KMS-11 (cell line): ENCODE data around the gene CMSS1.
A peak's percentile ranks its signal among the peaks of the same experiment; 100 is the strongest.

Experiments used
- H2AFZ ChIP-seq: fragments of 200-600 bp; sonication (generic); 2 replicates; pipeline ENCODE4 v1.6.1; 2016; ENCODE audit warnings: antibody characterized with exemption, mixed run types, low read depth
- H3K27ac ChIP-seq: fragments of 200-600 bp; sonication (generic); 2 replicates; pipeline ENCODE4 v1.6.1; 2016; ENCODE audit warnings: mild to moderate bottlenecking, mixed run types
- H3K27me3 ChIP-seq: fragments of 200-600 bp; sonication (generic); 2 replicates; pipeline ENCODE4 v1.6.1; 2017; ENCODE audit warnings: mild to moderate bottlenecking, low read depth, mixed run types, moderate library complexity; ENCODE audit not compliant: insufficient read depth
- H3K36me3 ChIP-seq: fragments of 200-600 bp; sonication (generic); 2 replicates; pipeline ENCODE4 v1.6.1; 2017; ENCODE audit warnings: mild to moderate bottlenecking, mixed run types; ENCODE audit not compliant: insufficient read depth
- H3K4me1 ChIP-seq: fragments of 200-600 bp; sonication (generic); 2 replicates; pipeline ENCODE4 v1.6.1; 2016; ENCODE audit warnings: mild to moderate bottlenecking, low read depth, mixed run types; ENCODE audit not compliant: poor library complexity, severe bottlenecking
- H3K4me2 ChIP-seq: fragments of 200-600 bp; sonication (generic); 2 replicates; pipeline ENCODE4 v1.7.0; 2016; ENCODE audit warnings: mild to moderate bottlenecking, mixed run types
- H3K4me3 ChIP-seq: fragments of 200-600 bp; sonication (generic); IDR thresholded peaks from 2 replicates; pipeline ENCODE4 v1.6.1; 2017; ENCODE audit warnings: low read depth, low read length, mixed read lengths; ENCODE audit not compliant: insufficient read depth
- H3K79me2 ChIP-seq: fragments of 200-600 bp; sonication (generic); 2 replicates; pipeline ENCODE4 v1.6.1; 2016; ENCODE audit warnings: low read depth, mixed run types; ENCODE audit not compliant: insufficient read depth
- H3K9ac ChIP-seq: fragments of 200-600 bp; sonication (generic); 2 replicates; pipeline ENCODE4 v1.6.1; 2016; ENCODE audit warnings: mild to moderate bottlenecking, mixed run types
- H4K20me1 ChIP-seq: fragments of 200-600 bp; sonication (generic); 2 replicates; pipeline ENCODE4 v1.6.1; 2016; ENCODE audit warnings: mild to moderate bottlenecking, mixed run types; ENCODE audit not compliant: insufficient read depth
- TF ChIP-seq, protein P1 (sequence below): fragments of 200-600 bp; sonication (generic); conservative IDR thresholded peaks from 2 replicates; pipeline ENCODE4 v1.6.1; 2017; ENCODE audit warnings: low read depth, mild to moderate bottlenecking, antibody characterized with exemption, low read length, moderate library complexity, mixed read lengths

Gene CMSS1

GRCh38 chr3:100080573-100080972 is 262.9 kb downstream of the CMSS1 start:
- no peak overlapping the region for H3K4me2 ChIP-seq
- no peak overlapping the region for H2AFZ ChIP-seq
- H3K79me2 ChIP-seq = no peaks in the 10 kb centered on the region
- H3K4me3 ChIP-seq = no peak overlapping the region
- H3K36me3 ChIP-seq = no peaks in the 10 kb centered on the region
- H4K20me1 ChIP-seq = no peaks in the 10 kb centered on the region
- TF ChIP-seq, protein P1, sequence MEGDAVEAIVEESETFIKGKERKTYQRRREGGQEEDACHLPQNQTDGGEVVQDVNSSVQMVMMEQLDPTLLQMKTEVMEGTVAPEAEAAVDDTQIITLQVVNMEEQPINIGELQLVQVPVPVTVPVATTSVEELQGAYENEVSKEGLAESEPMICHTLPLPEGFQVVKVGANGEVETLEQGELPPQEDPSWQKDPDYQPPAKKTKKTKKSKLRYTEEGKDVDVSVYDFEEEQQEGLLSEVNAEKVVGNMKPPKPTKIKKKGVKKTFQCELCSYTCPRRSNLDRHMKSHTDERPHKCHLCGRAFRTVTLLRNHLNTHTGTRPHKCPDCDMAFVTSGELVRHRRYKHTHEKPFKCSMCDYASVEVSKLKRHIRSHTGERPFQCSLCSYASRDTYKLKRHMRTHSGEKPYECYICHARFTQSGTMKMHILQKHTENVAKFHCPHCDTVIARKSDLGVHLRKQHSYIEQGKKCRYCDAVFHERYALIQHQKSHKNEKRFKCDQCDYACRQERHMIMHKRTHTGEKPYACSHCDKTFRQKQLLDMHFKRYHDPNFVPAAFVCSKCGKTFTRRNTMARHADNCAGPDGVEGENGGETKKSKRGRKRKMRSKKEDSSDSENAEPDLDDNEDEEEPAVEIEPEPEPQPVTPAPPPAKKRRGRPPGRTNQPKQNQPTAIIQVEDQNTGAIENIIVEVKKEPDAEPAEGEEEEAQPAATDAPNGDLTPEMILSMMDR = no peak
- H3K4me1 ChIP-seq = peaks cover 39% of the 10 kb centered on the region
- H3K27me3 ChIP-seq = no peaks in the 10 kb centered on the region
- no peak overlapping the region for H3K27ac ChIP-seq
- H3K9ac ChIP-seq = no peak overlapping the region

GRCh38 chr3:100081311-100081710 is 263.6 kb downstream of the CMSS1 start:
- Histone ChIP-seq H2AFZ (no peak overlapping the region), H3K4me3 (no peak overlapping the region), H4K20me1 (no peaks in the 10 kb centered on the region), H3K27me3 (no peaks in the 10 kb centered on the region), H3K36me3 (no peaks in the 10 kb centered on the region), H3K4me2 (no peak overlapping the region; the same call in 1 of the 2 replicates), H3K9ac (no peak overlapping the region), H3K4me1 (peaks cover 47% of the 10 kb centered on the region), H3K27ac (no peak overlapping the region), H3K79me2 (no peaks in the 10 kb centered on the region)
- TF ChIP-seq, protein P1 = no peak

GRCh38 chr3:100081986-100082692 is 264.5 kb downstream of the CMSS1 start:
- Histone ChIP-seq H3K79me2 (no peaks in the 10 kb centered on the region), H3K36me3 (no peaks in the 10 kb centered on the region), H3K9ac (no peak overlapping the region), H3K4me1 (peaks cover 55% of the 10 kb centered on the region), H2AFZ (no peak overlapping the region), H3K4me2 (peak overlapping the region; percentile 60), H4K20me1 (no peaks in the 10 kb centered on the region), H3K27ac (peak overlapping the region; percentile 28; the same call in 1 of the 2 replicates), H3K4me3 (no peak overlapping the region), H3K27me3 (no peaks in the 10 kb centered on the region)
- TF ChIP-seq, protein P1 = no peak

DNA sequence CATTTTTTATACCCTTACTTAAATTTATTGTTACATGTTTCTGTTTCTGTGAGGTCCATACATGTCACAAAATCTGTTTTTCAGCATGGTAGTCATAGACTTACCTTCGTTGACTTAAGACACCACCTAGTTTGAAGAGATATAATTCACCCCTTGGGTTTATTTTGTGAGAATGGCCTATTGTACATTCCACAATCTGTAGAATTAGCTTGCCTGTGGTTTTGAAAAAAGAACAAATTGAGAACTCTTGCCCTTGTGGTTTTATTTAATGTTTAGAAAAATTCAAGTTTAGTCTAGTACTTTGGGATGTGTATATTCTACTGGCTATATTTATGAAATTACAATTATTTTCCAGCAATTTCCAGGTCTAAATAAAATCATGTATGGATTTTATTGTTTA is 265.1 kb downstream of the CMSS1 start:
- no peaks in the 10 kb centered on the region for H4K20me1 ChIP-seq
- peak overlapping the region; percentile 28 for H3K27ac ChIP-seq
- no peaks in the 10 kb centered on the region for H3K79me2 ChIP-seq
- TF ChIP-seq, protein P1 = no peak
- peak overlapping the region; percentile 60 for H3K4me2 ChIP-seq
- H3K4me3 ChIP-seq = no peak overlapping the region
- no peaks in the 10 kb centered on the region for H3K27me3 ChIP-seq
- H3K9ac ChIP-seq = no peak overlapping the region
- peaks cover 60% of the 10 kb centered on the region for H3K4me1 ChIP-seq
- no peaks in the 10 kb centered on the region for H3K36me3 ChIP-seq
- H2AFZ ChIP-seq = no peak overlapping the region
